NCI-H226 (cell line): ENCODE results near the gene C11orf68.
A peak's percentile ranks its signal among the peaks of the same experiment; 100 is the strongest.
"Not testable (repeated sequence)": the region's sequence is repeated elsewhere in the genome, so short reads cannot be mapped to it uniquely, and the experiment has no call there.

Source experiments
- DNase-seq: peaks from one replicate; pipeline ENCODE4 v3.0.0-alpha.2; 2015

C11orf68 gene

DNA sequence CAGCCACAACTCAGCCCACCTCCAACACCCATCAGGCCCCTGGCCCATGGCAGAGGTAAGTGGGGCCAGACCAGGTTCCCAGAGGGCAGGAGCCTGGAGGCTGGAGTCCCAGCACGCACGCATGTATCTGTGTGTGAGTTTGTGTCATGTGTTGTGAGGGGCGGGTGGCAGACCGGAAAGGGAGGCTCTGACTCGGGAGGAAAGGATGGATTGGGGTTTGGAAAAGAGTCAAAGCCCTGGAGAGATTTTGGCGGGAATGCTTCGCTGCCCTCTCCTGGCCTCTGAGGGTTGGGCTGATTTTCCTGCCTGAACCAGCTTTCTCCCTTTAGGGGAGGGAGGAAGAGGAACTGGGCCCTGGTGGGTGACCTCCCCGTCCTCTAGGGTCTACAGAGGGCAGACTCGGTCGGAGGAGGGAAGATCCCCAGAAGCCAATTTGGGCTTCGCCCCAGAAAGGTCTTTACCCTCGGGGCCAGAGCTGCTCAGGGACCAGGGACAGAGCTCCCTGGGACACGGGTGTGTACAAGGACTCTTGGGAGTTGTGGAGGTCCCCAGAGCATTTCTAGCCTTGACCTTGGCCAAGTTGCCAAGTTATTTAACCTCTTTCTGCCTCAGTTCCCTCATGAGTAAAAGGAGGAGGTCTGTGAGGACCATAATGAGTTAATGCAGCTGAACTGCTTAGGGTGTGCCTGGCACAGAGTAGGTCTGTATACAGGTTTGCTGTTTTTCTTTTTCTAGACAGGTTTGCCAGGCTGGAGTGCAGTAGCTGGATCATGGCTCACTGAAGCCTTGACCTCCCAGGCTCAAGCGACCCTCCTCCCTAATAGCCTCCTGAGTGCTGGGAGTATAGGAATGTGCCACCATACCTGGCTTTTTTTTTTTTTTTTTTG is 6.9 kb downstream of the C11orf68 start:
- DNase-seq: peak; percentile 92

- DNase-seq: no peak
Measured at GRCh38 chr11:65907878-65908277, 11.0 kb downstream of the C11orf68 start.

DNA sequence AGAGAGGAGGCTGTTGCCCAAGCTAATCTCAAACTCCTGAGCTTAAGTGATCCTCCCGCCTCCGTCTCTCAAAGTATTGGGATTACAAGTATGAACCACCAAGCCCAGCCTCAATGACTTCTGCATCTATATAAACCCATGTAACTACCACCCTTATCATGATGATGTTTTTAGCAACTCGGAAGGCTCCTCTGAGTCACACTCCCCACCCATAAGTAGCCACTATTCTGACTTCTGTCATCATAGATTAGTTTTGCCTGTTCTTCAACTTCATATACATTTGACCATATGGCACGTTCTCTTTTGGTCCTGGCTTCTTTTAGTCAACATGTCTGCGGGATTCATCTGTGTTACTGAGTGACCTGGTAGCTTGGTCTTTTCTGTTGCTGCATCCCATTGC is 12.3 kb downstream of the C11orf68 start:
- peak; percentile 46 for DNase-seq

- DNase-seq: no peak
Measured at GRCh38 chr11:65903715-65904114, 15.1 kb downstream of the C11orf68 start.

- peak; percentile 77 for DNase-seq
Measured at GRCh38 chr11:65903068-65903481, 15.8 kb downstream of the C11orf68 start.

DNA sequence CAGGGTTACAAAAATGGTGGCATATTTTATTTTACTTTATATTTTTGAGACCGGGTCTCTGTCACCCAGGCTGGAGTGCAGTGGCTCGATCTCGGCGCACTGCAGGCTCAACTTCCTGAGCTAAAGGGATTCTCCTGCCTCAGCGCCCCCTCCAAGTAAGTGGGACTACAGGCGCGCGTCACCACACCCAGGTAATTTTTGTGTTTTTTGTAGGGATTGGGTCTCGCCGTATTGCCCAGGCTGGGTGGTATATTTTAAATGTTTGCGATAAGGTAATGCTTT is 18.0 kb downstream of the C11orf68 start:
- DNase-seq: no peak

- peak; percentile 98 for DNase-seq
Measured at GRCh38 chr11:65900125-65900898, 18.6 kb downstream of the C11orf68 start, which contains the start of gene FOSL1. Gene FOSL1 (minus strand): TSS chr11:65900388. CDS start chr11:65900339, 49 bp downstream.

GRCh38 chr11:65899356-65900124 is 19.3 kb downstream of the C11orf68 start:
- peak; percentile 86 for DNase-seq

DNA sequence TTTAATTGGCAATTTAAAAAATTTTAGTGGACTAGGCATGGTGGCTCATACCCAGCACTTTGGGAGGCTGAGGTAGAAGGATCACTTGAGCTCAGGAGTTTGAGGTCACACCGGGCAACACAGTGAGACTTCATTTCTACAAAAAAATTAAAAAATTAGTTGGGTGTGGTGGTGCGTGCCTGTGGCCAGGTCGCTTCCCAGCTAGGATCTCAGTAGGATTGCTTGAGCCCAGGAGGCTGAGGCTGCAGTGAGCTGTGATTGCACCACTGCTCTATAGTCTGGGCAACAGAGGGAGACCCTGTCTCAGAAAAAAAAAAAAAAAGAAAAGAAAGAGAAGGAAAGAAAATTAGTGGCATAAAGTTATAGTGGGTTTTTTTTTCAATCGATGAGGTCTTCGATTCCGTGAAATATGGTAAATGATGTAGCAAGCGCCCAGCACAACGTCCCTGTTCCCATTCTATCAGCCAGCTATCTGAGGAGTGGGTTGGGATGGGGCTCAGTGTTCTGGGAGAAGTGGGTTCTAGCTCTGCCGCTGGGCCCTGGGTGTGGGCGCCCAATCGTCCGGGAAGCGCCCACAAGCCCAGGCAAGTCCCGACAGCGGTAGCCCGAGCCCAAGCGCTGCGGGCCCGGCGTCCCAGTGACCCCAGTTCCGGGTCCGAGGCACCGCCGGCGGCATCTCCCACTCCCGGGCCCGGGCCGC is 20.1 kb downstream of the C11orf68 start:
- DNase-seq: no peak

GRCh38 chr11:65897020-65897471 is 21.8 kb downstream of the C11orf68 start:
- DNase-seq: no peak

GRCh38 chr11:65896034-65896999 is 22.5 kb downstream of the C11orf68 start:
- no peak for DNase-seq

DNA sequence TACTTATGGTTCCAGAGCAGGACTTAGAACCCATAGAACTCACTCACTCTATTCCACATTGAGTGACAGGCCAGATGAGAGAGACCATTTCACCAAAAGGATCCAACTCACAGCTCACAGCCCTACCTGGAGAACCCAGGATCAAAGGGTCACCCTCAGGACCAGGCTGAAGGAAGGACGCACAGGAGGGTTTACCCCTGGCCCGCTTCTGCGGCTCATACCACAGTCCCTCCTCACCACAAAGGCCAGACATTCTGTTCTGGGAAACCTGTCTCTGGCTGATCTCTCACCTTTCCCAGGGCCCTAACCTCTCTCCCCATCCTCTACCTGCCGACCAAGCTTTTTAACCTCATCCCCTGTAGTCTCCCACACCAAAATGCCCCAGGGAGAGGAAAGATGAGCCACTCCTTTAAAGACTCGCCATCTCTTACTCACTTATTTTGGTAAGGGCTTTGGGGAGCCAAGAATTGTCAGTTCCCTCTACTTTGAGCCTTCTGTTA is 23.3 kb downstream of the C11orf68 start:
- no peak for DNase-seq

DNA sequence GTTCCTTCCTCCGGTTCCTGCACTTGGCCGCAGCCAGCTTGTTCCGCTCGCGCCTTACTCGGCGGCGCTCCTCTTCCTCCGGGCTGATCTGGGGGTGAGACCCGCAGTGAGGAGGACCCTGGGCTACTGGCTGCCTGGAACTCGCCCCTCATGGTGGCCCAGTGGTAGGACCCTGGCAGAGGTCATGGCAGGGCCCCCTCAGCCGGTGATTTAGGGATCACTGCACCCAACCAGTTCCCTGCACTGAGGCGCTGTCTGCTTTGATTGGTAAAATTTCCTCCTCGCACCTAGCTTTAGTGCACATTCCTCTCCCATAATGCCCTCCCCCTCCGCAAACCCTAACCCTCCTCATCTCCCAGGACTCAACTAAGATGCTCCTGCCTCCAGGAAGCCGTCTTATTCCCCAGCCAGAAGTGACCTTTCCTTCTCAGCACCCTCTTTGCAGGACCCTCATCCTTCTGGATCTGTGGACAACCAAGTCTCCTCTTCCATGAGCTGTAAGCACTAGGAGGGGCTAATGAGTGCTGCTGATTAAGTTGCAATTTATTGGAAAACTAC is 24.7 kb downstream of the C11orf68 start:
- no peak for DNase-seq

GRCh38 chr11:65892661-65893317 is 26.1 kb downstream of the C11orf68 start:
- no peak for DNase-seq

DNA sequence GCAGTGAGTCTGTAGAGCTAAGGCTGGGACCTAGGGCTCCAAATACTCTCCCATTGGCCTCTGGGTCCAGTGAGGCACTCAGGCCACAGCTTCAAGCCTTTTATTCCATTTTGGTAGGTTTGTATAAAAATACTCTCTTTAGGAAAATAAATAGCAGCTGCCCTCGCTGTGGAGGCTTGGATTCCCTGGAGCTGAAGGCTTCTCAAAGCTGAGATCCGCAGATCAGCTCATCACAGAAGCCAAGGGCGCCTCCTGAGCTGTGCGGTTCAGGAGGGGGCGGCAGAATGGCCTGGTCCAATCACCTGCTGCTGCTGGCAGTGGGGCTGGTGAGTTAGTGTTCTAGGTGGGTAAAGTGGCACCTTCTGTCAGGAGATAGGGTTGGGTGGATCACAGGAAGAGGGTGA is 26.7 kb downstream of the C11orf68 start:
- not testable (repeated sequence) for DNase-seq

DNA sequence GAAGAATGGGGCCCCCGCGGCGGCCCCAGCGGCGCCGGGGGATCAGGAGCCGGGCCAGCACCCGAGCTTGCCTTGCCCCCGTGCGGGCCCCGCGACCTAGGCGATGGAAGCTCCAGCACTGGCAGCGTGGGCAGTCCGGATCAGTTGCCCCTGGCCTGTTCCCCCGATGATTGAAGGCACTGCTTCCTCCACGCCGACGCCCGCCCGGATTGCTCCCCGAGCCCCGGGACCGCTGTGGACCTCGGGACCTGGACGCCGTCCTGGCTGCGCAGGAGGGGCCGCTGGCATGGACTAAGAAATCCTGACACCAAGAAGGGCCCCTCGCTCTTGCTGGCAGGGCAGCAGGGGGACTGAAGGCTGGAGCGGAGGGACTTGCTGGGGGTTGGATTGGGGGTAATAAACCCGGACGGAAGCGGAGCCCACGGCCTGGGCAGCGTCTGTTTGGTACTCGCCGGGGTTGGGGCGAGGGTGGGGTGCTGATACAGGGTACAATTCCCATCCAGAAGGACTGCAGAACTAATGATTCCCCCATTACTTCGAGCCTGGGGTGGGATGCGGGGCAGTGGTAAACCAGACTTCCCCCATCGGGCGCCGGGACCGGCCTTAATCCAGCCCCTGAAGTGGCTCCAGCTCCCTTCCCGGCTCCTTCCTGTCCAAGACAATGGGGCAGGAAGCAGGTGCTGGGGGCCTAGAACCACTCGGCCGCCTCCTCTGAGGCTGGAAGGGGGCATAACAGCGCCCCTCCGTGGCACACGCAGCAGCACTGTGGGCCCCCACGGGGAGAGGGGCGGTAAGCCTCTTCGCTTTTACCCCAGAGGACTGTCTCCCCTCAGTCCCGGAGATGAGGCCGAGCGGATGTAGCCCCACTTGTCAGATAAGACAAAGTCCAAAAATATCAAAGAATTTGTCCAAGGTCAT is 27.4 kb downstream of the C11orf68 start:
- no peak for DNase-seq

DNA sequence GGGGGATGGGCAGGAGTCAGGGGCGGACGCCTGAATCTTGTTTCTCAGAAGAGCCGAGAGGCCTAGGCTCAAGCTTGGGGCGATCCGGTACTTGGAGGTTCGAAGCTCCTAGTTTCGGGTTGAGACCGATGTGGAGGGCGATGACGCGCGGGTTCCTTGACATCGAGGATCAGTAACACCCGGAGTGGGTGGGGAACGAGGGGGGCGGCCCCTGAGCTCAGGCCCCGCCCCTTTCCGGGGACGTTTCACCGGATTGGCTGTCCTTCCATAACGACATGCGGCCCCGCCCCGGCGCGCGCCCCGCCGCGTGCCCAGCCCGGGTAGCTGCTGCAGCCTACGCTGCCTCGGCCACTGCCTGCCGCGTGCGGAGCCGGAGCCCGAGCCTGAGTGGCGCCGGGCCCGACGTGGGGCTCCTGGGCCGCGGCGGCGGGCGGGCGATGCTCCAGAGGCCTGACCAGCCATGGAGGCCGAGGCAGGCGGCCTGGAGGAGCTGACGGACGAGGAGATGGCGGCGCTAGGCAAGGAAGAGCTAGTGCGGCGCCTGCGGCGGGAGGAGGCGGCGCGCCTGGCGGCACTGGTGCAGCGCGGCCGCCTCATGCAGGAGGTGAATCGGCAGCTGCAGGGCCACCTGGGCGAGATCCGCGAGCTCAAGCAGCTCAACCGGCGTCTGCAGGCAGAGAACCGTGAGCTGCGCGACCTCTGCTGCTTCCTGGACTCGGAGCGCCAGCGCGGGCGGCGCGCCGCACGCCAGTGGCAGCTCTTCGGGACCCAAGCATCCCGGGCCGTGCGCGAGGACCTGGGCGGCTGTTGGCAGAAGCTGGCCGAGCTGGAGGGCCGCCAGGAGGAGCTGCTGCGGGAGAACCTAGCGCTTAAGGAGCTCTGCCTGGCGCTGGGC is 28.3 kb downstream of the C11orf68 start, which contains the start of gene CCDC85B:
TSS of gene CCDC85B (plus strand) at position 350 of the 895 bp plus-strand sequence. CDS start at position 461, 111 bp downstream.
- DNase-seq: peak; percentile 92
